B cell (primary cell): Measurements from ENCODE around the gene CTSL. TPM values are rescaled to one million over a fixed set of nuclear protein-coding genes. Genes with fewer than 3 reads are reported as not detected.

Source experiments
- ATAC-seq: fragments of 200-7000 bp; cut with Tn5 transposase; one replicate; pipeline ENCODE4 v1.10.0; 2021; ENCODE audit warnings: low read depth, mild to moderate bottlenecking, moderate number of reproducible peaks, moderate library complexity
- CTCF ChIA-PET: fragments of 350-600 bp; sonication (Branson Sonifier 250); formaldehyde crosslinking; loops from one replicate; lab custom pipeline; 2021; ENCODE audit warnings: antibody characterized with exemption, inconsistent platforms; lab: Charles Lee
- POLR2A ChIA-PET: fragments of 350-600 bp; sonication (Branson Sonifier 250); formaldehyde crosslinking; loops from one replicate; lab custom pipeline; 2021; ENCODE audit warnings: antibody characterized with exemption; lab: Charles Lee
- DNase-seq: peaks from one replicate; pipeline ENCODE4 v3.0.0; 2013
- H2AFZ ChIP-seq: 2 replicates; pipeline ENCODE4 v1.6.1; 2012; ENCODE audit warnings: mild to moderate bottlenecking, low read depth, low read length; ENCODE audit not compliant: insufficient read depth, poor library complexity, severe bottlenecking
- H3K27ac ChIP-seq, 2 donors: 1 replicate in 1 of 2; 2 replicates in 1 of 2; pipeline ENCODE4 v1.5.1; 2012 to 2013; ENCODE audit warnings: low read length in 2 of 2, mild to moderate bottlenecking in 2 of 2, moderate library complexity in 1 of 2
- H3K27me3 ChIP-seq, 4 experiments: fragments of 200-600 bp in 1 of 4; sonication (generic) in 1 of 4; replicated peaks in 1 of 4; 1 replicate in 2 of 4; 2 replicates in 2 of 4; pipeline versions ENCODE4 v1.6.1 to v1.7.0; 2013 to 2016; ENCODE audit warnings: low read length in 3 of 4, mild to moderate bottlenecking in 2 of 4, mixed read lengths in 1 of 4, moderate library complexity in 1 of 4; ENCODE audit not compliant: insufficient read depth in 4 of 4, control insufficient read depth in 3 of 4; ENCODE audit errors: control extremely low read depth in 1 of 4
- H3K36me3 ChIP-seq, 2 experiments: replicated peaks in 1 of 2; 1 replicate in 1 of 2; 2 replicates in 1 of 2; pipeline versions ENCODE4 v1.6.1 to v1.7.1; 2013; ENCODE audit warnings: low read length in 1 of 2; ENCODE audit not compliant: insufficient read depth in 2 of 2, control insufficient read depth in 1 of 2; ENCODE audit errors: control extremely low read depth in 1 of 2, extremely low read depth in 1 of 2
- H3K4me1 ChIP-seq, 2 donors: fragments of 200-600 bp in 1 of 2; sonication (generic) in 1 of 2; 1 replicate in 1 of 2; 2 replicates in 1 of 2; pipeline versions ENCODE4 v1.5.1 to v1.6.1; 2013 to 2017; ENCODE audit warnings: low read length in 2 of 2; ENCODE audit not compliant: control insufficient read depth in 2 of 2, insufficient read depth in 2 of 2
- H3K4me2 ChIP-seq: replicated peaks from 2 replicates; pipeline ENCODE3; 2012; ENCODE audit warnings: mild to moderate bottlenecking, low read depth, low read length; ENCODE audit not compliant: poor library complexity, severe bottlenecking
- H3K4me3 ChIP-seq, 5 experiments: fragments of 200-600 bp in 1 of 5; sonication (generic) in 1 of 5; 1 replicate in 3 of 5; 2 replicates in 2 of 5; pipeline versions ENCODE4 v1.5.1 to v1.7.0; 2011 to 2016; ENCODE audit warnings: low read length in 4 of 5, mild to moderate bottlenecking in 4 of 5, low read depth in 2 of 5, control low read depth in 1 of 5, moderate library complexity in 1 of 5; ENCODE audit not compliant: insufficient read depth in 1 of 5; ENCODE audit errors: control extremely low read depth in 1 of 5, extremely low read depth in 1 of 5
- H3K79me2 ChIP-seq: fragments of 200-600 bp; sonication (generic); one replicate; pipeline ENCODE4 v1.6.0; 2016; ENCODE audit warnings: low read length; ENCODE audit not compliant: control insufficient read depth, insufficient read depth
- H3K9ac ChIP-seq: fragments of 200-600 bp; sonication (generic); 2 replicates; pipeline ENCODE4 v1.6.1; 2017; ENCODE audit warnings: mild to moderate bottlenecking, low read length, moderate library complexity
- H3K9me3 ChIP-seq, 3 donors: one replicate each; pipeline versions ENCODE4 v1.6.1 to v1.7.1; 2013; ENCODE audit warnings: low read length in 2 of 3; ENCODE audit not compliant: control insufficient read depth in 2 of 3, insufficient read depth in 1 of 3; ENCODE audit errors: control extremely low read depth in 1 of 3
- H4K20me1 ChIP-seq: 2 replicates; pipeline ENCODE4 v1.6.0; 2012; ENCODE audit warnings: mild to moderate bottlenecking, low read length; ENCODE audit not compliant: insufficient read depth, control insufficient read depth, poor library complexity, severe bottlenecking
- H3K27ac Mint-ChIP-seq: one replicate; pipeline ENCODE4 v1.8.0; 2021; ENCODE audit warnings: mixed read lengths
- H3K27me3 Mint-ChIP-seq: one replicate; pipeline ENCODE4 v1.8.0; 2021; ENCODE audit warnings: mixed read lengths
- H3K4me1 Mint-ChIP-seq: one replicate; pipeline ENCODE4 v1.8.0; 2021; ENCODE audit warnings: mixed read lengths
- H3K4me3 Mint-ChIP-seq: one replicate; pipeline ENCODE4 v1.8.0; 2021; ENCODE audit warnings: mixed read lengths
- H3K9me3 Mint-ChIP-seq: one replicate; pipeline ENCODE4 v1.8.0; 2022; ENCODE audit warnings: mixed read lengths; ENCODE audit not compliant: insufficient read depth
- EZH2 ChIP-seq: IDR thresholded peaks from 2 replicates; pipeline ENCODE4 v1.6.1; 2012; ENCODE audit warnings: borderline replicate concordance, low read depth, mild to moderate bottlenecking, moderate library complexity, low read length; ENCODE audit not compliant: insufficient read depth, poor library complexity, severe bottlenecking
- WGBS: methylation state at CpG from one replicate; pipeline ENCODE4 v1.1.5; 2013; ENCODE audit warnings: missing lambda C conversion rate; ENCODE audit not compliant: insufficient coverage; 5-methylcytosine and 5-hydroxymethylcytosine counted together
- intact Hi-C: fragments of 100-400 bp; cut with micrococcal nuclease; formaldehyde crosslinking; loops from one replicate; pipeline ENCODE4 v1.10.0; 2022
- polyA plus RNA-seq: library from polyadenylated mRNA; depleted of rRNA; stranded (reverse); fragments of >200 nt; gene quantifications from 2 replicates; pipeline ENCODE4 v1.2.3, GENCODE V29; 2012
- total RNA-seq, 2 donors: library from RNA; stranded (reverse); fragments of 120-200 nt in 1 of 2; gene quantifications; 1 replicate in 1 of 2; 2 replicates in 1 of 2; pipeline versions ENCODE4 v1.2.3 to v1.2.4, GENCODE V29; 2013 to 2022
- TF ChIP-seq, protein P1 (sequence below): fragments of 200-600 bp; IDR thresholded peaks from one replicate; pipeline ENCODE4 v1.8.0; 2022; ENCODE audit warnings: antibody characterized with exemption, mild to moderate bottlenecking

CTSL gene
- total and polyA plus RNA-seq, 2 donors (not counting 1 experiment from before 2014, with no cell fraction given), result 0.13 to 0.74 TPM

DNA sequence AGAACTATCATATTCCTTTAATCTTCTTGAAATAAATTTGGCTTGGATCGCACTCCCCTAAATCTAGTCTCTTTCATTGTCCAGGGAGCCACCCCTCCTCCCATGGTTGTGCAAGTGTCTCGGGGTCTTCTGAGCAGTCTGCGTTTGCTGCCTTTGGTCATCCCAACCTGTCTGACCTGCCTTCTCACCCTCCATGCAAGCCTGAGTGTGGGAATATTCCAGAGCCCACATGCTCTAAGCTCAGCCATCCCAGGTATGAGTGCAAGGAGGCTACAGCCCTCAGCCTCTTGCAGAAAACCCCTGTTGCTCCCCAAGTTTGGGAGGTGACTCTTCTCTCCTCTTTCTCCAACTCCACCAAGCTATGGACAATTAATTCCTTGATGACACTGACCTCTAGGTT, 7.7 kb upstream of the CTSL start:
- H2AFZ ChIP-seq, result no peak overlapping the region
- H3K36me3 ChIP-seq, result no peaks in the 10 kb centered on the region
- H3K4me2 ChIP-seq, result no peak overlapping the region
- H4K20me1 ChIP-seq, result no peaks in the 10 kb centered on the region
- H3K79me2 ChIP-seq, result no peaks in the 10 kb centered on the region
- WGBS, result 97% methylated on average over 3 of the region's 3 CpGs
- intact Hi-C loops, result no loop called here
- no peak overlapping the region for H3K27ac ChIP-seq
- H3K9ac ChIP-seq, result no peak overlapping the region
- ATAC-seq, result no peak
- no peaks in the 10 kb centered on the region for H3K4me1 ChIP-seq
- CTCF ChIA-PET, result no interaction called here
- no peak overlapping the region for H3K27ac Mint-ChIP-seq
- peaks cover 0 to 4% (median 0%) of the 10 kb centered on the region in 4 experiments for H3K27me3 ChIP-seq
- H3K4me3 Mint-ChIP-seq, result no peak overlapping the region
- H3K4me1 Mint-ChIP-seq, result no peaks in the 10 kb centered on the region
- DNase-seq, result no peak
- POLR2A ChIA-PET, result no interaction called here
- peaks cover 18% of the 10 kb centered on the region for H3K27me3 Mint-ChIP-seq
- H3K9me3 ChIP-seq, result no peaks in the 10 kb centered on the region
- H3K9me3 Mint-ChIP-seq, result no peaks in the 10 kb centered on the region
- TF ChIP-seq, protein P1, sequence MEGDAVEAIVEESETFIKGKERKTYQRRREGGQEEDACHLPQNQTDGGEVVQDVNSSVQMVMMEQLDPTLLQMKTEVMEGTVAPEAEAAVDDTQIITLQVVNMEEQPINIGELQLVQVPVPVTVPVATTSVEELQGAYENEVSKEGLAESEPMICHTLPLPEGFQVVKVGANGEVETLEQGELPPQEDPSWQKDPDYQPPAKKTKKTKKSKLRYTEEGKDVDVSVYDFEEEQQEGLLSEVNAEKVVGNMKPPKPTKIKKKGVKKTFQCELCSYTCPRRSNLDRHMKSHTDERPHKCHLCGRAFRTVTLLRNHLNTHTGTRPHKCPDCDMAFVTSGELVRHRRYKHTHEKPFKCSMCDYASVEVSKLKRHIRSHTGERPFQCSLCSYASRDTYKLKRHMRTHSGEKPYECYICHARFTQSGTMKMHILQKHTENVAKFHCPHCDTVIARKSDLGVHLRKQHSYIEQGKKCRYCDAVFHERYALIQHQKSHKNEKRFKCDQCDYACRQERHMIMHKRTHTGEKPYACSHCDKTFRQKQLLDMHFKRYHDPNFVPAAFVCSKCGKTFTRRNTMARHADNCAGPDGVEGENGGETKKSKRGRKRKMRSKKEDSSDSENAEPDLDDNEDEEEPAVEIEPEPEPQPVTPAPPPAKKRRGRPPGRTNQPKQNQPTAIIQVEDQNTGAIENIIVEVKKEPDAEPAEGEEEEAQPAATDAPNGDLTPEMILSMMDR, result no peak
- no peak for TF ChIP-seq EZH2
- H3K4me3 ChIP-seq, result no peak overlapping the region

DNA sequence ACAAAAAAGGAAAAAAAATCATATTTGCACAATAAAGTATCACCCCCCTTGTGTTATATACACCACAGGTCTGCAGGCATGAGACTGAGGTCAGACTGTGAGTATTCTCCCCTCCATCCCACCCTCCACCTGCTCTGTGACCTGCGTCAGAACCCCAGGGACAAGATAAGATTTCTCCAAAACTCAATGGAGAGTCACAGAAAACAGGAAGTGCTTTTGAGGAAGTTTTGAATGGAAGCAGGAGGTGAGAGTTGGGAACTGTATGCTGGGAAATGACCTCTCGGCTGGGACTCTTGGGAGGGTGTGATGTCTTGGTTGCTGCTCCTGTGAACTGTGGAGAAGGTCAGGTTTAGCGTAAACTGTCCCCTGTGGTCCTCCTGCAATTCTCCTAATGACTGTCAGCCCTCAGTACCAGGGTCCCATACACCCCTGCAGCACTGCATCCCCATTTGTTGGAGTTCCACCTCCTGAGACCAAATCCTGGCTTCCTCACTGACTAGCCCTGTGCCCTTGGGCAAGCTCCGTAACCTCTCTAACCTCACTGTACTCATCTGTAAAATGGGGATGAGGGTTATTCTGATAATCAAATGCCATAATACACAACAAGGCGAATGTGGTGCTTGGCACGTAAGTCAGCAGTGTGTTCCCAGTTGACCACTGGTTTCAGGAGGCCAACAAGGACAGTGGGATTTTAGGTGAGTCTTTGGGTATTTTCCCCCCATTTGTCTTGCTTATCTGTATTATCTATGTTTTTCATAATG, 6.9 kb upstream of the CTSL start:
- no peak overlapping the region for H3K4me3 Mint-ChIP-seq
- H3K27ac Mint-ChIP-seq, result no peak overlapping the region
- Histone ChIP-seq H3K9ac (no peak overlapping the region), H3K79me2 (no peaks in the 10 kb centered on the region), H3K36me3 (no peaks in the 10 kb centered on the region), H4K20me1 (no peaks in the 10 kb centered on the region), H3K4me1 (no peaks in the 10 kb centered on the region), H2AFZ (no peak overlapping the region), H3K27me3 (peaks cover 0 to 6% (median 0%) of the 10 kb centered on the region in 4 experiments), H3K4me3 (no peak overlapping the region), H3K27ac (no peak overlapping the region), H3K9me3 (peaks cover 0 to 2% (median 0%) of the 10 kb centered on the region in 3 donors), H3K4me2 (no peak overlapping the region)
- TF ChIP-seq, protein P1, result no peak
- TF ChIP-seq EZH2, result no peak
- H3K9me3 Mint-ChIP-seq, result no peaks in the 10 kb centered on the region
- 100% methylated on average over 2 of the region's 6 CpGs for WGBS
- ATAC-seq, result no peak
- peaks cover 19% of the 10 kb centered on the region for H3K27me3 Mint-ChIP-seq
- no peaks in the 10 kb centered on the region for H3K4me1 Mint-ChIP-seq
- CTCF ChIA-PET, result no interaction called here
- intact Hi-C loops, result no loop called here
- POLR2A ChIA-PET, result no interaction called here
- no peak for DNase-seq
